Neural cell (in vitro differentiated cells): ENCODE results near the gene PTTG1IP2. TPM values are rescaled to one million over a fixed set of nuclear protein-coding genes. Genes with fewer than 3 reads are reported as not detected.

Source experiments
- H2AFZ ChIP-seq: fragments of 200-600, 300-800 bp; sonication (generic), shearing (Covaris generic); 2 replicates; pipeline ENCODE4 v1.6.0; 2014; ENCODE audit warnings: low read depth, mild to moderate bottlenecking, antibody characterized with exemption, low read length, moderate library complexity
- H3F3A ChIP-seq: fragments of 200-600 bp; shearing (Covaris generic); 2 replicates; pipeline ENCODE4 v1.6.1; 2016; ENCODE audit warnings: mild to moderate bottlenecking, moderate library complexity, mixed read lengths, antibody characterized with exemption, low read length; ENCODE audit not compliant: insufficient read depth, poor library complexity, severe bottlenecking
- H3K27ac ChIP-seq: fragments of 200-600, 300-800 bp; sonication (generic), shearing (Covaris generic); 2 replicates; pipeline ENCODE4 v1.5.1; 2014; ENCODE audit warnings: mild to moderate bottlenecking, low read length, moderate library complexity
- H3K27me3 ChIP-seq: fragments of 300-800, 200-600 bp; sonication (generic), shearing (Covaris generic); 2 replicates; pipeline ENCODE4 v1.6.0; 2014; ENCODE audit warnings: mild to moderate bottlenecking, low read depth, low read length, moderate library complexity; ENCODE audit not compliant: insufficient read depth
- H3K36me3 ChIP-seq: fragments of 300-800, 200-600 bp; sonication (generic), shearing (Covaris generic); 2 replicates; pipeline ENCODE4 v1.5.1; 2014; ENCODE audit warnings: mild to moderate bottlenecking, antibody characterized with exemption, low read length, moderate library complexity; ENCODE audit not compliant: insufficient read depth
- H3K4me2 ChIP-seq: fragments of 300-800, 200-600 bp; sonication (generic), shearing (Covaris generic); 2 replicates; pipeline ENCODE4 v1.6.0; 2014; ENCODE audit warnings: mild to moderate bottlenecking, low read length
- H3K4me3 ChIP-seq: fragments of 300-800, 200-600 bp; sonication (generic), shearing (Covaris generic); 2 replicates; pipeline ENCODE4 v1.5.1; 2014; ENCODE audit warnings: mild to moderate bottlenecking, low read length, moderate library complexity
- H3K79me2 ChIP-seq: fragments of 200-600 bp; shearing (Covaris generic); replicated peaks from 2 replicates; pipeline ENCODE4 v1.6.0; 2014; ENCODE audit warnings: mild to moderate bottlenecking, low read length, moderate library complexity; ENCODE audit not compliant: insufficient read depth
- H3K9ac ChIP-seq: fragments of 300-800, 200-600 bp; sonication (generic), shearing (Covaris generic); 2 replicates; pipeline ENCODE4 v1.6.1; 2016; ENCODE audit warnings: mild to moderate bottlenecking, low read length, mixed read lengths
- H3K9me2 ChIP-seq: fragments of 200-600 bp; shearing (Covaris generic); 2 replicates; pipeline ENCODE4 v1.6.1; 2016; ENCODE audit warnings: mild to moderate bottlenecking, low read length, mixed read lengths; ENCODE audit not compliant: insufficient read depth
- H3K9me3 ChIP-seq: fragments of 200-600, 300-800 bp; sonication (generic), shearing (Covaris generic); 2 replicates; pipeline ENCODE4 v1.6.1; 2016; ENCODE audit warnings: mild to moderate bottlenecking, mixed run types, low read length, moderate library complexity, mixed read lengths
- H4K20me1 ChIP-seq: fragments of 200-600 bp; shearing (Covaris generic); 2 replicates; pipeline ENCODE4 v1.6.1; 2016; ENCODE audit warnings: mild to moderate bottlenecking, mixed run types; ENCODE audit not compliant: insufficient read depth
- EP300 ChIP-seq: fragments of 450-650 bp; conservative IDR thresholded peaks from 2 replicates; pipeline ENCODE4 v1.6.1; 2014; ENCODE audit warnings: antibody characterized with exemption, mild to moderate bottlenecking, moderate library complexity; ENCODE audit not compliant: poor library complexity, severe bottlenecking
- EZH2 ChIP-seq: fragments of 200-600, 300-800 bp; shearing (Covaris generic), sonication (generic); IDR thresholded peaks from 2 replicates; pipeline ENCODE4 v1.6.1; 2014; ENCODE audit warnings: antibody characterized with exemption, low read length, borderline replicate concordance, mild to moderate bottlenecking; ENCODE audit not compliant: insufficient read depth, poor library complexity, severe bottlenecking
- MXI1 ChIP-seq: fragments of 450-650 bp; conservative IDR thresholded peaks from 2 replicates; pipeline ENCODE4 v1.6.1; 2014; ENCODE audit warnings: antibody characterized with exemption, mild to moderate bottlenecking; ENCODE audit not compliant: poor library complexity, severe bottlenecking
- POLR2AphosphoS5 ChIP-seq: IDR thresholded peaks from 2 replicates; pipeline ENCODE4 v1.6.1; 2012
- RAD21 ChIP-seq: fragments of 450-650 bp; conservative IDR thresholded peaks from 2 replicates; pipeline ENCODE4 v1.6.1; 2014; ENCODE audit warnings: antibody characterized with exemption, mild to moderate bottlenecking, moderate library complexity
- REST ChIP-seq: IDR thresholded peaks from 2 replicates; pipeline ENCODE4 v1.6.1; 2012; ENCODE audit warnings: borderline replicate concordance
- SMC3 ChIP-seq: fragments of 450-650 bp; conservative IDR thresholded peaks from 2 replicates; pipeline ENCODE4 v1.6.1; 2014; ENCODE audit warnings: antibody characterized with exemption, mild to moderate bottlenecking, moderate library complexity; ENCODE audit not compliant: poor library complexity
- TAF1 ChIP-seq: IDR thresholded peaks from 2 replicates; pipeline ENCODE4 v1.6.1; 2012; ENCODE audit warnings: low read depth
- polyA plus RNA-seq: library from polyadenylated mRNA; depleted of rRNA; stranded (reverse); fragments of >200 nt; gene quantifications from 2 replicates; pipeline ENCODE4 v1.2.3, GENCODE V29; 2014
- TF ChIP-seq, protein P1 (sequence below): fragments of 450-650 bp; IDR thresholded peaks from 2 replicates; pipeline ENCODE4 v1.5.1; 2014; ENCODE audit warnings: antibody characterized with exemption, mild to moderate bottlenecking, moderate library complexity; ENCODE audit not compliant: poor library complexity, severe bottlenecking

Gene PTTG1IP2
- polyA plus RNA-seq, 1 donor from 2014 or later = not detected

DNA sequence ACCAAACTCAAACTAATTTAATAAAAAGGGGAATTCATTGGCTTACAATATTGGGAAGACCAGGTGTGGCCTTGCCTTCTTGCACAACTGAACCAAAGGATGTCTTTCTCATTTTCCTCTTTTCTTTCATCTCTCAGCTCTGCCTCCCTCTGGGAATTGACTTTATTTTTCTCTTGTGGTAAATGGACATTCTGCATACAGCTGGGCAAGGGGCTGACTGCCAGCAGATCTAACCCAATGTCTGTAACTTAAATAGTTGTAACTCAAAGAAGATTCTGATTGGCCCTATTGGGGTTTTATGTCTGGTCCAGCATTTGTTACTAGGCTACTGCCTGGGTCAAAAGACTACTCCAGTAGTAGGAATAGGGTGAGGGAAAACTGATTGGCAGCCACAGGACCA is 15.3 kb downstream of the PTTG1IP2 start:
- no peaks in the 10 kb centered on the region for H4K20me1 ChIP-seq
- no peaks in the 10 kb centered on the region for H3K79me2 ChIP-seq
- no peaks in the 10 kb centered on the region for H3K27me3 ChIP-seq
- H3K9me2 ChIP-seq = no peaks in the 10 kb centered on the region
- no peak overlapping the region for H3K27ac ChIP-seq
- H3K9me3 ChIP-seq = no peaks in the 10 kb centered on the region
- H3K4me3 ChIP-seq = no peak overlapping the region
- TF ChIP-seq EZH2 = no peak
- no peak for TF ChIP-seq REST
- no peak for TF ChIP-seq RAD21
- TF ChIP-seq, protein P1, sequence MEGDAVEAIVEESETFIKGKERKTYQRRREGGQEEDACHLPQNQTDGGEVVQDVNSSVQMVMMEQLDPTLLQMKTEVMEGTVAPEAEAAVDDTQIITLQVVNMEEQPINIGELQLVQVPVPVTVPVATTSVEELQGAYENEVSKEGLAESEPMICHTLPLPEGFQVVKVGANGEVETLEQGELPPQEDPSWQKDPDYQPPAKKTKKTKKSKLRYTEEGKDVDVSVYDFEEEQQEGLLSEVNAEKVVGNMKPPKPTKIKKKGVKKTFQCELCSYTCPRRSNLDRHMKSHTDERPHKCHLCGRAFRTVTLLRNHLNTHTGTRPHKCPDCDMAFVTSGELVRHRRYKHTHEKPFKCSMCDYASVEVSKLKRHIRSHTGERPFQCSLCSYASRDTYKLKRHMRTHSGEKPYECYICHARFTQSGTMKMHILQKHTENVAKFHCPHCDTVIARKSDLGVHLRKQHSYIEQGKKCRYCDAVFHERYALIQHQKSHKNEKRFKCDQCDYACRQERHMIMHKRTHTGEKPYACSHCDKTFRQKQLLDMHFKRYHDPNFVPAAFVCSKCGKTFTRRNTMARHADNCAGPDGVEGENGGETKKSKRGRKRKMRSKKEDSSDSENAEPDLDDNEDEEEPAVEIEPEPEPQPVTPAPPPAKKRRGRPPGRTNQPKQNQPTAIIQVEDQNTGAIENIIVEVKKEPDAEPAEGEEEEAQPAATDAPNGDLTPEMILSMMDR = no peak
- no peak for TF ChIP-seq TAF1
- no peak for TF ChIP-seq EP300
- no peak for TF ChIP-seq MXI1
- TF ChIP-seq SMC3 = no peak
- TF ChIP-seq POLR2AphosphoS5 = no peak
- H3K36me3 ChIP-seq = no peaks in the 10 kb centered on the region
- H3K9ac ChIP-seq = no peak overlapping the region
- H2AFZ ChIP-seq = no peak overlapping the region
- H3F3A ChIP-seq = no peaks in the 10 kb centered on the region
- no peak overlapping the region for H3K4me2 ChIP-seq

GRCh38 chr7:90485734-90486316 is 16.4 kb downstream of the PTTG1IP2 start:
- no peak overlapping the region for H3K4me3 ChIP-seq
- TF ChIP-seq MXI1 (no peak), SMC3 (no peak), TAF1 (no peak), RAD21 (no peak), EP300 (no peak), EZH2 (no peak), POLR2AphosphoS5 (no peak), REST (no peak)
- TF ChIP-seq, protein P1 = no peak
- no peaks in the 10 kb centered on the region for H3K27me3 ChIP-seq
- H2AFZ ChIP-seq = no peak overlapping the region
- no peaks in the 10 kb centered on the region for H3F3A ChIP-seq
- H3K36me3 ChIP-seq = no peaks in the 10 kb centered on the region
- H3K9me2 ChIP-seq = no peaks in the 10 kb centered on the region
- no peaks in the 10 kb centered on the region for H3K79me2 ChIP-seq
- H3K9me3 ChIP-seq = no peaks in the 10 kb centered on the region
- no peak overlapping the region for H3K27ac ChIP-seq
- H3K4me2 ChIP-seq = no peak overlapping the region
- no peaks in the 10 kb centered on the region for H4K20me1 ChIP-seq
- no peak overlapping the region for H3K9ac ChIP-seq
